Dendritic cell treated with granulocyte-macrophage colony-stimulating factor and Interleukin-4, amounts not matched to agents 40 ng/mL and 50 ng/mL, for 4 days (primary cell): ENCODE measurements around the gene CLN3.
"Not testable (repeated sequence)": the region's sequence is repeated elsewhere in the genome, so short reads cannot be mapped to it uniquely, and the experiment has no call there.

ENCODE experiments used
- H3K27ac Mint-ChIP-seq: one replicate; pipeline ENCODE4 v1.8.0; 2022; ENCODE audit warnings: mild to moderate bottlenecking, mixed read lengths
- H3K27me3 Mint-ChIP-seq: one replicate; pipeline ENCODE4 v1.8.0; 2022; ENCODE audit warnings: mild to moderate bottlenecking, mixed read lengths
- H3K36me3 Mint-ChIP-seq: one replicate; pipeline ENCODE4 v1.8.0; 2022; ENCODE audit warnings: low read depth, mixed read lengths
- H3K4me1 Mint-ChIP-seq: one replicate; pipeline ENCODE4 v1.8.0; 2022; ENCODE audit warnings: low read depth, mixed read lengths
- H3K4me3 Mint-ChIP-seq: one replicate; pipeline ENCODE4 v1.8.0; 2022; ENCODE audit warnings: mild to moderate bottlenecking, moderate library complexity, mixed read lengths
- H3K9me3 Mint-ChIP-seq: one replicate; pipeline ENCODE4 v1.8.0; 2022; ENCODE audit warnings: mixed read lengths
- intact Hi-C: fragments of 100-400 bp; cut with micrococcal nuclease; formaldehyde crosslinking; loops from one replicate; pipeline ENCODE4 v1.15.0; 2022

The CLN3 gene

DNA sequence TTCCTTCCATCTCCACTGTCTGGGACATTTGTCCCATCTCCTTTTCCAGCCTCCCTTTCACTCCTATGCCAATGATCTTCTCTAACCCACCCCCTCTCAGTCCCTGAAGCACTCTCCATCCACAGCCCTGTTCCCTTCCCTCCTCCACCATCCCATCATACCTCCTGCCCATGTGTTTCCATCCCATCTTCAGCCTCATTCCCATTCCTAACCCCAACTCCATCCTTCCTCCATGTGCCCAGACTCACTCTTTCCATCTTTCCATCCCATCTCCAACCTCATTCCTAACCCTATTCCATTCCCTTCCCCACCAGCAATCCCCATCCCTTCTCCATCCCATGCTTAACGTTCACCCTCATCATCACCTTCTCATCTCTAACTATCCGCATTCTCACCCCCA lies 10.4 kb upstream of the CLN3 start:
- Mint-ChIP-seq H3K4me1 (peaks cover 52% of the 10 kb centered on the region), H3K9me3 (no peaks in the 10 kb centered on the region), H3K27me3 (no peaks in the 10 kb centered on the region), H3K27ac (no peak overlapping the region), H3K36me3 (peaks cover 20% of the 10 kb centered on the region), H3K4me3 (no peak overlapping the region)
- intact Hi-C loops, result no loop called here

GRCh38 chr16:28501258-28502232 lies 9.7 kb upstream of the CLN3 start:
- no peak overlapping the region for H3K27ac Mint-ChIP-seq
- peaks cover 52% of the 10 kb centered on the region for H3K4me1 Mint-ChIP-seq
- peaks cover 28% of the 10 kb centered on the region for H3K36me3 Mint-ChIP-seq
- intact Hi-C loops, result no loop called here
- no peaks in the 10 kb centered on the region for H3K9me3 Mint-ChIP-seq
- no peak overlapping the region for H3K4me3 Mint-ChIP-seq
- no peaks in the 10 kb centered on the region for H3K27me3 Mint-ChIP-seq

DNA sequence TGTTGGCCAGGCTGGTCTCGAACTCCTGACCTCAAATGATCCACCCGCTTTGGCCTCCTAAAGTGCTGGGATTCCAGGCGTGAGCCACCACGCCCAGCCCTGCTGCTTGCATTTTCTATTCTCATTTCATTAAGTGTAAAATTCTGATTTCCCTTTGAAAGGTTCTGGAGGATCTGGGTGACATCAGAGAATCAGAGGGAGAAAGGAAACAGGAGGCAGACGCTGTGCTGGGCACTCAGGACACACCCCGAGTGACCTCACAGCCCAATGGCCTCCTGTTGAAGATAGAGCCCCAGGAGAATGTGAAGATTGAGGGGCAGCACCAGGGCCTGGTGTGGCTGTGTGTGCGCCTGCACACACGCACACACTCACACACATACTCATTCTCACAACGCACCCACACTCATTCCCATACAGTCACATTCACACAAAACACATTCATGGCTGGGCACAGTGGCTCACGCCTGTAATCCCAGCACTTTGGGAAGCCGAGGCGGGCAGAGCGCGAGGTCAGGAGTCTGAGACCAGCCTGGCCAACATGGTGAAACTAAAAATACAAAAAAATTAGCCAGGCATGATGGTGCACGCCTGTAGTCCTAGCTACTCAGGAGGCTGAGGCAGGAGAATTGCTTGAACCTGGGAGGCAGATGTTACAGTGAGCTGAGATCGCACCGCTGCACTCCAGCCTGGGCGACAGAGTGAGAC lies 8.8 kb upstream of the CLN3 start:
- H3K27me3 Mint-ChIP-seq, H3K27ac Mint-ChIP-seq, H3K4me3 Mint-ChIP-seq, H3K9me3 Mint-ChIP-seq, intact Hi-C loops: not testable (repeated sequence)
- Mint-ChIP-seq H3K4me1 (peaks cover 52% of the 10 kb centered on the region), H3K36me3 (peaks cover 37% of the 10 kb centered on the region)

DNA sequence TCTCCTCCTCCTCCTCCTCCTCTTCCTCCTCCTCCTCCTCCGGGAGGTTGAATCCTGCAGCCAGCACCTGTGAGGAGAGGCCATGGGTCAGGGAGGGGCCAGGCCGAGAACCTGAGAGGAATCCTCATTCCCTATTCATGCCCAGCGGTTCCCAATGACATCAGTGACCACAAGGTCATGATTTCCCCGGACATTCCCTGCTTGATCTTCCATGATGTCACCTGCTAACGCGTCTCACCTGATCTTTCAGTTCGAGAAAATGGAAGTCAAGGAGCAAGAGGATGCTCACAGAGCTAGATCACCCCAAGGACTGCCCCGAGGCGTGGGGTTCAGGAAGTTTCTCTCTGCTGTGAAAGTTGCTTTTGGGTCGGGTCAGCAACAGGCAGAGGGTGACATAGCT lies 8.0 kb upstream of the CLN3 start:
- intact Hi-C loops, result no loop called here
- peaks cover 45% of the 10 kb centered on the region for H3K36me3 Mint-ChIP-seq
- H3K4me3 Mint-ChIP-seq, result no peak overlapping the region
- H3K4me1 Mint-ChIP-seq, result peaks cover 58% of the 10 kb centered on the region
- H3K9me3 Mint-ChIP-seq, result no peaks in the 10 kb centered on the region
- H3K27ac Mint-ChIP-seq, result no peak overlapping the region
- no peaks in the 10 kb centered on the region for H3K27me3 Mint-ChIP-seq

GRCh38 chr16:28498666-28499381 lies 7.0 kb upstream of the CLN3 start:
- H3K4me3 Mint-ChIP-seq, result no peak overlapping the region
- H3K9me3 Mint-ChIP-seq, result no peaks in the 10 kb centered on the region
- intact Hi-C loops, result no loop called here
- H3K27ac Mint-ChIP-seq, result no peak overlapping the region
- H3K4me1 Mint-ChIP-seq, result peaks cover 64% of the 10 kb centered on the region
- H3K27me3 Mint-ChIP-seq, result no peaks in the 10 kb centered on the region
- peaks cover 49% of the 10 kb centered on the region for H3K36me3 Mint-ChIP-seq

- Mint-ChIP-seq H3K9me3 (no peaks in the 10 kb centered on the region), H3K4me1 (peaks cover 68% of the 10 kb centered on the region), H3K27ac (peak overlapping the region; percentile 96), H3K27me3 (no peaks in the 10 kb centered on the region), H3K4me3 (no peak overlapping the region), H3K36me3 (peaks cover 49% of the 10 kb centered on the region)
- intact Hi-C loops, result no loop called here
Measured at GRCh38 chr16:28497861-28498599, 6.2 kb upstream of the CLN3 start.

DNA sequence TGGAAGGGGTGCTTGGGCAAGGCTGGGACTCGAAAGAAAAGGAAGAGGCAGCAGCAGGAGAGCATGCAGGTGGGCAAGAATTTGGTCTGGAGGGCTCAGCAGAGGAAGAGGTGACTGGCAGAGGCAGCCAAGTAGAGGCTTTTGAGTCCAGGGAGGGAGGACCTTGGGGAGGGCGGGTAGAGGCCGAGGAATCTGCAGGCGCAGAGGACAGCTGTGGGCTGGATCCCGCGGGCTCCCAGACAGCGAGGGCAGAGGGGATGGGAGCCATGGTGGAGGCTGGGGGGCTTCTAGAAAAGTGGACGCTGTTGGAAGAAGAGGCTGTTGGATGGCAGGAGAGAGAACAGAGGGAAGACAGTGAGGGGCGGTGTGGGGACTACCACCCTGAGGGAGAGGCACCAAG lies 5.5 kb upstream of the CLN3 start:
- Mint-ChIP-seq H3K9me3 (no peaks in the 10 kb centered on the region), H3K4me1 (peaks cover 71% of the 10 kb centered on the region), H3K27ac (peak overlapping the region; percentile 96), H3K27me3 (no peaks in the 10 kb centered on the region), H3K36me3 (peaks cover 49% of the 10 kb centered on the region), H3K4me3 (peak overlapping the region; percentile 88)
- intact Hi-C loops, result no loop called here

DNA sequence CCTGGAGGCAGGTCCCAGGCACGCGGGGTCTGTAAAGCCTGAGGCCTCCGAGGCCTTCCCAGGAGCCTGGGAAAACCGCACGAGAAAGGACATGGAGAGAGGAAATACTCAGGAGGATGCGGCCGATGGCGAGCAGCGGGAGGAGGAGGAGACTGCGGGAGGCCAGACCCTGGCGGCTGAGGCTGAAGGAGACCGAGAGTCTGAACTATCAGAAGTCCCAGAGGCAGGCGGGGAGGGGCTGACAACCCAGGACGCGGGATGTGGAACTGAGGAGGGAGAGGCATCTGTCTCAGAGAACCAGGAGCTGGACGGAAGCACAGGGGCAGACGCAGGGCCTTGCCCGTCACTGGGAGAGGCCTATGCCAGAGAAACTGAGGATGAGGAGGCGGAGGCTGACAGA lies 5.0 kb upstream of the CLN3 start:
- Mint-ChIP-seq H3K9me3 (no peaks in the 10 kb centered on the region), H3K27me3 (no peaks in the 10 kb centered on the region), H3K36me3 (peaks cover 51% of the 10 kb centered on the region), H3K4me3 (peak overlapping the region; percentile 88), H3K4me1 (peaks cover 71% of the 10 kb centered on the region), H3K27ac (peak overlapping the region; percentile 96)
- intact Hi-C loops, result no loop called here

DNA sequence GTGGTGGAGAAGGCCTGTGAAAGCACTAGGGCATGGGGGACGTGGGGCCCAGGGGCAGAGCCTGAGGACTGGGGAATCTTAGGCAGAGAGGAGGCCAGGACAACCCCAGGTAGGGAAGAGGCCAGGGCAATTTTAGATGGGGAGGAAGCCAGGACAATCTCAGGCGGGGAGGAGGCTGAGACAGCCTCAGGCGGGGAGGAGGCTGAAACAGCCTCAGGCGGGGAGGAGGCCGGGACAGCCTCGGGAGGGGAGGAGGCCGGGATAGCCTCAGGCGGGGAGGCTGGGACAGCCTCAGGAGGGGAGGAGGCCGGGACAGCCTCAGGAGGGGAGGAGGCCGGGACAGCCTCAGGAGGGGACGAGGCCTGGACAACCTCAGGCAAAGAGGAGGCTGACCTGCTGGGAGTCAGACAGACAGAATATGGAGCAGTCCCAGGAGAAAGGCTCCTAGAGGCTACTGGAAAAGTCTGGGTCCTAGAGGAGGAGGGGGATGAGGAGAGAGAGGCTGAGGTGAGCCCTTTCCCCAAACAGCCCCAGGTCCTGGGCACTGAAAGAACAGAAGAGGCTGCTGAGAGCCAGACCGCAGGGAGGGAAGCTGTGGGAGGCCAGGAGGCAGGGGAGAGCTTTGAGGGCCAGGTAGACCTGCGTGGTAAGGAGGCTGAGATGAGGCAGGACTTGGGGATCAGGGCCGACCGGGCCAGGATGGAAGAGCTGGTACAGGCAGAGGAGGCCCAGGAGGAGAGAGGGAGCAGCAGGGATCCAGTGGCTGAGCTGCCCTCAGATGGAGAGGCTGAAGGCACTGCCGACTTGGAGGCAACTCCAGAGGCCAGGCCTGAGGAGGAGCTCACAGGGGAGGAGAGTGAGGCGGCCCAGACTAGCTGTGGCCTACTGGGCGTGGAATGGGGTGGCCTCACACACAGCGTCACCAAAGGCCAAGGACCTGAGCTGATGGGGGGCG lies 4.2 kb upstream of the CLN3 start:
- peaks cover 59% of the 10 kb centered on the region for H3K36me3 Mint-ChIP-seq
- peaks cover 76% of the 10 kb centered on the region for H3K4me1 Mint-ChIP-seq
- peak overlapping the region; percentile 96 for H3K27ac Mint-ChIP-seq
- H3K4me3 Mint-ChIP-seq, result peak overlapping the region; percentile 88
- no peaks in the 10 kb centered on the region for H3K27me3 Mint-ChIP-seq
- intact Hi-C loops, result no loop called here
- no peaks in the 10 kb centered on the region for H3K9me3 Mint-ChIP-seq

GRCh38 chr16:28495098-28495793 lies 3.4 kb upstream of the CLN3 start:
- H3K27me3 Mint-ChIP-seq, result no peaks in the 10 kb centered on the region
- peaks cover 62% of the 10 kb centered on the region for H3K36me3 Mint-ChIP-seq
- no peaks in the 10 kb centered on the region for H3K9me3 Mint-ChIP-seq
- H3K4me3 Mint-ChIP-seq, result peak overlapping the region; percentile 88
- H3K27ac Mint-ChIP-seq, result peak overlapping the region; percentile 96
- peaks cover 71% of the 10 kb centered on the region for H3K4me1 Mint-ChIP-seq
- intact Hi-C loops, result no loop called here

DNA sequence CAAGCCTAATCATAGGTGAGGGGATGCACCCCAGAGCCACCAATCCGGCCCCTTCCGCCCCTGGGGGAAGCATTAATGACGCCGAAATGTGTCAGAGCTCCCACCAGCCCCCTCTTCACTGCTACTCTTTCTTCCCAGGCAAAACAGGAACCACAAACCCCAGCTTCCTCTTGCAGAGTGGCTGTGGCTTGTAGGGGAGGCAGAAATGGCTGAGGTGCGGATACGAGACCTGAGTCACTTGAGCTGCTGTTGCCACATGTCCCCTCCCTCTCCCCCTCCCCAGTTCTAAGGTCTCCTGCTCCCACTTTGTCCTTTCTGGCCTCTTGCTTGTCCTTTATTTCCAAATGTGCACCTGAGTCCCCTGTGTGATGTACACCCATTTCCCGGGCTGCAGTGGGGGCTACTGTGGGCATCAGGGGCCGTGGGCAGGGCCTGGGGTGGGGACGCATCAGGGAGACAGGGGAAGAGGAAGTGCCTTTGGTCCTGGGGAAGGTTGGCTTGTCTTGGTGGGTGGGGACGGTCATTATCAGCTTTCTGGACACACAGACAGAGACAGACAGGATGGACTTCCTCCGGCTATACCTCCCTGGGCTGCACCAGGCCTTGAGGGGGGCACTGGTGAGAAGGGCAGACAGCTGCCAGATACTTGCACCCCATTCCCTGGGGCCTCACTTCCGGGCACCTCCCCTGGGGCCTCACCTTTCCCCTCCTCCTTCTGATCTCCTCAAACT lies 2.4 kb upstream of the CLN3 start, which contains the start of gene APOBR:
APOBR (plus strand) TSS at position 523 of the 731 bp plus-strand sequence; CDS start at position 562, 39 bp downstream.
- Mint-ChIP-seq H3K36me3 (peaks cover 70% of the 10 kb centered on the region), H3K27me3 (no peaks in the 10 kb centered on the region), H3K4me3 (peak within 1 kb of the TSS; percentile 88), H3K27ac (peak within 1 kb of the TSS; percentile 96), H3K9me3 (no peaks in the 10 kb centered on the region), H3K4me1 (peaks cover 73% of the 10 kb centered on the region)
- intact Hi-C loops, result loop anchor here (1.0 to 5.0 kb wide), 3 partner anchors 12 to 217 kb away; partner anchors contain the start of genes IL27 and SGF29
